ENCODE data around the gene YIF1B.
"Not testable (repeated sequence)": the region's sequence is repeated elsewhere in the genome, so short reads cannot be mapped to it uniquely, and the experiment has no call there.

Gene YIF1B

GRCh38 chr19:38262585-38263268, 53.0 kb downstream of the YIF1B start:
- ChIA-PET POLR2A (no interaction called here), CTCF (no interaction called here)
- TF ChIP-seq HDGF (IDR thresholded peaks at IDR 0.05; ENCODE audit: borderline replicate concordance) = no peak
- TF ChIP-seq L3MBTL2 (conservative IDR thresholded peaks at IDR 0.05) = no peak
- no peak for TF ChIP-seq ZNF384 (IDR thresholded peaks at IDR 0.05)
- TF ChIP-seq ELF4 (IDR thresholded peaks at IDR 0.05) = no peak
- TF ChIP-seq FOXA1 (IDR thresholded peaks at IDR 0.05) = no peak
- no peak for TF ChIP-seq ARNT (IDR thresholded peaks at IDR 0.05)
- no peak for TF ChIP-seq TARDBP (IDR thresholded peaks at IDR 0.05)
- no peak for TF ChIP-seq NFRKB (IDR thresholded peaks at IDR 0.05)
- no peak for TF ChIP-seq SP1 (IDR thresholded peaks at IDR 0.05)
- DNase-seq (ENCODE audit: extremely low spot score) = no peak

GRCh38 chr19:38261942-38262341, 53.8 kb downstream of the YIF1B start:
- CTCF ChIA-PET; DNase-seq (ENCODE audit: extremely low spot score); POLR2A ChIA-PET: not testable (repeated sequence)

GRCh38 chr19:38255383-38256014, 60.2 kb downstream of the YIF1B start:
- ChIA-PET POLR2A (no interaction called here), CTCF (no interaction called here)
- no peak for DNase-seq (ENCODE audit: extremely low spot score)
- TF ChIP-seq, protein P1, sequence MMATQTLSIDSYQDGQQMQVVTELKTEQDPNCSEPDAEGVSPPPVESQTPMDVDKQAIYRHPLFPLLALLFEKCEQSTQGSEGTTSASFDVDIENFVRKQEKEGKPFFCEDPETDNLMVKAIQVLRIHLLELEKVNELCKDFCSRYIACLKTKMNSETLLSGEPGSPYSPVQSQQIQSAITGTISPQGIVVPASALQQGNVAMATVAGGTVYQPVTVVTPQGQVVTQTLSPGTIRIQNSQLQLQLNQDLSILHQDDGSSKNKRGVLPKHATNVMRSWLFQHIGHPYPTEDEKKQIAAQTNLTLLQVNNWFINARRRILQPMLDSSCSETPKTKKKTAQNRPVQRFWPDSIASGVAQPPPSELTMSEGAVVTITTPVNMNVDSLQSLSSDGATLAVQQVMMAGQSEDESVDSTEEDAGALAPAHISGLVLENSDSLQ (IDR thresholded peaks at IDR 0.05) = no peak
- TF ChIP-seq SUZ12 (IDR thresholded peaks at IDR 0.05) (no peak), HDGF (IDR thresholded peaks at IDR 0.05; ENCODE audit: borderline replicate concordance) (no peak), NFRKB (IDR thresholded peaks at IDR 0.05) (no peak), TARDBP (IDR thresholded peaks at IDR 0.05) (no peak), ZNF384 (IDR thresholded peaks at IDR 0.05) (no peak), CTBP1 (IDR thresholded peaks at IDR 0.05; ENCODE audit: borderline replicate concordance) (no peak), ELF4 (IDR thresholded peaks at IDR 0.05) (no peak), FOXK2 (IDR thresholded peaks at IDR 0.05) (no peak), L3MBTL2 (conservative IDR thresholded peaks at IDR 0.05) (no peak), FOXM1 (IDR thresholded peaks at IDR 0.05; ENCODE audit: borderline replicate concordance) (no peak)

- TF ChIP-seq NFRKB (IDR thresholded peaks at IDR 0.05) = no peak
- ChIA-PET CTCF (no interaction called here), POLR2A (interaction anchor here (1.4 kb wide), 1 partner anchor 12 kb away, joined by 4 read pairs; no protein-coding TSS in a partner anchor)
- no peak for DNase-seq (ENCODE audit: extremely low spot score)
These were observed 62.0 kb downstream of the YIF1B start for GRCh38 chr19:38253788-38254187.

Measured in HEK293T (cell line).